GM19467 (cell line): ENCODE results near the gene TFR2.

Source experiments
- ATAC-seq: cut with Tn5 transposase; IDR thresholded peaks from one replicate; pipeline ENCODE4 v1.9.1; 2021; ENCODE audit warnings: mild to moderate bottlenecking, moderate library complexity; ENCODE audit not compliant: unreplicated experiment

The TFR2 gene

GRCh38 chr7:100654908-100655831 lies 13.8 kb upstream of the TFR2 start:
- ATAC-seq, result no peak

DNA sequence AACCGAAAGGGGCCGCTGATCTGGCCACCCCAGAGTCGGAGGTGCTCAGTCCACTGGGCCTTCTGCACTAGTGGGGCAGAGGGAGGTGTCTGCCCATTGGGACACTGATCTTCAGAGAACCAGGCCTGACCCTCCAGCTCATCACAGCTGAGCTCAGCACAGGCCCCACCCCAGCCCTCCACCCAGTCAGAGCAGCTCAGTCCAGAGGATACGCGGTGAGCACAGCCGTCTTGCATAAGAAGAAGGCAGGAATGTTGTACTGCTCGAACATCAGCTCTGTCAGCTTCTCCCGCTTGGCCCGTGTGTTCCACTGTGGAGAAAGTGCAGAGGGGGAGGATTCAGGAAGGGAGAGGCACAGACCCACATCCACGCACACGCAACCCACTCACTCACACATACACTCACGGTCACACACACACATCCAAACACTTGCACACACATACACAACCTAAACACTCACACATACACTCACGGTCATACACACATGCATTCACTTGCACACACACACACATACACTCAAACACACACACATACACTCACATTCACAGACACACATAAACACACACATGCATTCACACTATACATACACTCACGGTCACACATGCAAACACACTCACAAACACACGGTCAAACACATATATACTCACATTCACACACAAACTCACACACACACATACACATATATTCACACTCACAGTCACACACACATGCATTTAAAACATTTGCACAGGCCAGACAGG lies 8.6 kb upstream of the TFR2 start:
- no peak for ATAC-seq

DNA sequence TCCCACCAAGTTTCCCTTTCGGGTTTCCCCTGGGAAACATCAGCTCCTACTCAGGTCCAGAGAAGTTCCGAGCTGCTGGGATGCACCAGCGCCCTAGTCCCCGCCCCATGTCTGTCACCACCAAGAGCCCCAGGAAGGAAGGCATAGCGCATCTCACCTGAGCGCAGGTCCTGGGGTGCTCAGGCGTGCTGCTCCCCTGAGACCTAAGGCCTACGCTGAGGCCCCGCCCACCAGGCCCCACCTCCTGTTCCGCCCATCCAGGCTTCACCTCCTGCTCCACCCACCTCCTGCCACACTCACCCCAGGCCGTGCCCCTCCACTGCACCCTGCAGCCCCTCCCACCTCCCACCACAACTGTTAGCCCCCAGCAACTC lies 1.2 kb upstream of the TFR2 start:
- ATAC-seq, result no peak

- no peak for ATAC-seq
Observed at GRCh38 chr7:100641860-100642533, 645 bp upstream of the TFR2 start.

DNA sequence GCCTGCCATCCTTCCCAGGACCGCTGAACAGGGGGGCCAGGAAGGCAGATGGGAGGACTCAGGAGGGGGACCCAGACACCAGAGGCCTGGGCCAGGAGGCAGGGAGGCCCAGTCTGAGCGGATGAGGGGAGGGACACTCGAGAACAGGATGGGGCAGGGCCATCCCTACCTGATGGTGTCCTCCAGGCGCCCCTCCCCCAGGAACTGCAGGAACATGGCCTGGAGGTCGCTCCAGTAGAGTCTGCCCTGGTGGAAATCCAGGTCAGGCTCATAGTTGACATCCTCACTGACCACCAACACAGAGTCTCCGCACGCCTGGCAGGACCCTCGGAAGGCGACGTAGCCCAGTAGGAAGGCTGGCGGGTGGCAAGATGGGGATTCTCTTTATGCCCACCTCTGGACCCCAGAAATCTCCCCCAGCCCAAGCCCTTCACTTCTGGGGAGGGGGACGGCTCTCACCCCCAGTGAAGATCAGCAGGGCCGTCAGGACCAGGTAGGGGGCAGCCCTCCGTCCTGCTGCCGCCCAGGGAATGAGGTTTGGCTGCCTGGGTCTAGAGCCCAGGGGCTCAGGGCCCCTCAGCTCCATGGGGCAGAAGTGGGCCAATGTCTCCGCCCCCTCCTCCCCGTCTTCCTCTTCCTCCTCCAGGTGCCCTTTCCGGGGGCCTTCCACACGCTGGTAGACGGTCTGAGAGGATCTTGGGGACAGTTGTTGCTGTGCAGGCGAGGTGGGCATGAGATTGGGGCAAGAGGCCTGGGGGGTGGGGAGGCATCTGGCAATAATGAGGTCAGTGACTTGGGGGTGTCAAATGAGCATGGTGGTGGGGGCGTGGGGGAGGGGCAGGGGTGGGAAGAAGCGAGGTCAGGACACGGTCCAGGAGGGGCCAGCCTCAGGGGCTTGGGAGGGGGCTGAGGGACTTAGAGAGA lies 573 bp downstream of the TFR2 start:
- no peak for ATAC-seq

- no peak for ATAC-seq
Observed at GRCh38 chr7:100639995-100640516, 1.3 kb downstream of the TFR2 start.

GRCh38 chr7:100632951-100633717 lies 8.2 kb downstream of the TFR2 start:
- ATAC-seq, result no peak

DNA sequence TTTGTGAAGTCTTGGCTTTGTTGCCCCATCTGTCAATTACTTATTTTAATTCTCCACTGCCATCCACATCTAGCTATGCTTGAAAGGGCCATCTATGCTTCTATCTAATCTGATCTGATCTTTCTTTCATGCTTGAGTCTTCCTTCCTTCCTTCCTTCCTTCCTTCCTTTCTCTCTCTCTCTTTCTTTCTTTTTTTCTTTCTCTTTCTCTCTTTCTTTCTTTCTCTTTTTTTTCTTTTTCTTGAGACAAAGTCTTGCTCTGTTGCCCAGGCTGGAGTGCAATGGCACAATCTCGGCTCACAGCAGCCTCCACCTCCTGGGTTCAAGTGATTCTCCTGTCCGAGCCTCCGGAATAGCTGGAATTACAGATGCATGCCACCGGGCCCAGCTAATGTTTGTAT lies 11.3 kb downstream of the TFR2 start:
- ATAC-seq, result no peak

DNA sequence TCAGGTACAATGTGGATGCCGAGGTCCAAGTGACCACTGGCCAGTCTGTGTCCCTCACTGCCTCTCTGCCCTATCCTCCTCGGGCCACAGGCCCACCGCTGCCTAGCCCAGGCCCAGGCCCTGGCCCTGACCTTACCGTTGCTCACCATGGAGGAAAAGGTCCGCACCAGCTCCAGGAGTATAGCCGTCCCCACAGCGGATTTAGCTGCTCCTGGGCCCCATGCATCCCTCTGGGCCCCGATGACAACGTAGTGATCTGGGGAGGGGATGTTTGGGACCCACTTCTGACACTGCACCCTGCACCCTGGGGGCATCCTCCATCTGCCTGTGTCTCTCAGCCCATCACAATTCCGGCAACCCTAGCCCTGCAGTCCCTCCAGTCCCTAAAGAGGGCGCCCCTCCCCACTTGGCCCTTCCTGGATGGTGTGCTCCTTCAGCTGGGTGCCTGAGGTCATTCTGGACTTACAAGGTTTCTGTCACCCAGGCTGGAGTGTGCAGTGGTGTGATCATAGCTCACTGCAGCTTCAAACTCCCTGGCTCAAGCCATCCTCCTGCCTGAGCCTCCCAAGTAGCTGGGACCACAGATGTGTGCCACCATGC lies 12.1 kb downstream of the TFR2 start:
- ATAC-seq, result no peak

DNA sequence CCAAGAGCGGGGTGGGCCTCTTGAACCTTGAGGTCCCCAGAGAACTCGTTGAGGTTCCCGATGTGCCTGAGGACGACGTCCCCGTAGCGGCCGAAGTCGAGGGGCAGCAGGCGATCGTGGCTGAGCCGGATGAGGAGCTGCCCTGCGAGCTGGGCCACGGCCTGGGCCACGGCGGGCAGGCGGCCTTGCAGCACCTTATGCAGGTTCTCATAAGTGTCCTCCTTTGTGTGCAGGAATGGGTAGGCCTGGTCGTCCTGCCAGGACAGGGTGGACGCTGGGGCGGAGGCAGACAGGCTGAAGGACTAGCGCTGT lies 14.2 kb downstream of the TFR2 start:
- ATAC-seq, result no peak

- peak; percentile 57 for ATAC-seq
Observed at GRCh38 chr7:100626530-100627237, 14.7 kb downstream of the TFR2 start.

DNA sequence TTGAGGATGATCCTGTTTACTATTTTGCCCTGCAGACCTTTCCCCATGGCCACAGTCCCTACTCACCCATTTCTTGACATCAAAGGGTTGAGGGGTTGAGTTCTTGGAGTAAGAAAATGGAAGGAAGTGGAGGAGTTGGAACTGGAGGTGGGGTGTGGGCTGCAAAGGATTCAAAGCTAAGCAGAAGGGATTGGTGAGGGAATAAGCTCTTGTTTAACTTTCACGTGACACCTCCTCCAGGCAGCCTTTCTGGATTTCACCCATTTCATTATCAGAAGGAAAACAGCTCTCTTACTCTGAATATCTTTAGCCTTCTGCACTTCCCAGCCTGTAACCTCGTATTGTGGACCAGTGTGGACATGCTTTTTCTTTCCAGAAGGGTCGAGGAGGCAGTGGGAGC lies 15.3 kb downstream of the TFR2 start:
- no peak for ATAC-seq

DNA sequence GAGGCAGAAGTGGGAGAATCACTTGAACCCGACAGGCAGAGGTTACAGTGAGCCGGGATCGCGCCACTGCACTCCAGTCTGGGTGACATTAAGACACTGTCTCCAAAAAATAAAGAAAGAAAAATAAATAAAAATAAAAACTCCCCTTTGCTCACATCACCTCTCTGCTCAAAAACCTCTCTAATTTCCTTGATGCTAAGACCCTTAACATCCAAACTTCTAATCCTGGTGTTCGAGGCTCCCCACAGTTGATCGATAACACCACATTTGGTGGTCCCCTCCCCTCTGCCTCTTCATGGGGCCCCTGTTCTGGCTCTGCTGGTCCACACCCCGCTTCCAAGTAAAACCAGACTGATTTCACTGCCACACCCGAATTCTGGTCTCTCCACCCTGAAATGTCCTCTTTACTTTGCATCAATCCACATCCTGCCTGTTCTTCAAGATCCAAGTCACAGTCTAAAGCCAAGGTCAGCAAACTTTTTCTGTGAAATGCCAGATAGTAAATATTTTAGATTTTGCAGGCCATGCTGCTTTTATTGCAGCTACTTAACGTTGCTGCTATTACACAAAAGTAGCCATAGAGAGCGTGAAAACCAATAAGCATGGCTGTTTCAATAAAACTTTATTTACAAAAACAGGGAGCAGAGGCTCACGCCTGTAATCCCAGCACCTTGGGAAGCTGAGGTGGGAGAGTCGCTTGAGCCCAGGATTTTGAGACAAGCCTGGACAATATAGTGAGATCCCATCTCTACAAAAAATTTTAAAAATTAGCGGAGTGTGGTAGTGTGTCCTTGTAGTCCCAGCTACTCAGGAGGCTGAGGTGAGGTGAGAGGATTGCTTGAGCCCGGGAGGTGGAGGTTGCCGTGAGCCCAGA lies 17.2 kb downstream of the TFR2 start:
- ATAC-seq, result no peak

DNA sequence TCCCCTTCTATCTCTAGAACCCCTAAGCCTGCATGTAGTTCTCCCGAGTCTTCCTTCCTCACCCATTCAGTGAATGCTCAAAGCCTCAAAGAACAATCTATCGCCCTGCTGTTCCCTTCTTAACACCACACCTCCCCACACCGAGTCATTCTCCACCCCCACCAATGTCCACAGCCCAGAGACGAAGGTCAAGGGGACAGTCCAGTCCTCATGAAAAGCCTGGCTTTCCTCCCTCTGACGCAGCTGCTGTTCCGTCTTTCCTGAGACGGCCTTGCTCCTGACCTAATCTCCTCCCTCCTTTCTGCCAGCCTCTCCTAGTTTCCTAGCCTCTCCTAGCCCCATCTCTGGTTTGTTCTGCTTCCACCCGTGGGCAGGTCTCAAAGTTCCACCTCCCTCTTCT lies 19.8 kb downstream of the TFR2 start:
- ATAC-seq, result no peak

- ATAC-seq, result no peak
Observed at GRCh38 chr7:100620804-100621203, 20.5 kb downstream of the TFR2 start.

DNA sequence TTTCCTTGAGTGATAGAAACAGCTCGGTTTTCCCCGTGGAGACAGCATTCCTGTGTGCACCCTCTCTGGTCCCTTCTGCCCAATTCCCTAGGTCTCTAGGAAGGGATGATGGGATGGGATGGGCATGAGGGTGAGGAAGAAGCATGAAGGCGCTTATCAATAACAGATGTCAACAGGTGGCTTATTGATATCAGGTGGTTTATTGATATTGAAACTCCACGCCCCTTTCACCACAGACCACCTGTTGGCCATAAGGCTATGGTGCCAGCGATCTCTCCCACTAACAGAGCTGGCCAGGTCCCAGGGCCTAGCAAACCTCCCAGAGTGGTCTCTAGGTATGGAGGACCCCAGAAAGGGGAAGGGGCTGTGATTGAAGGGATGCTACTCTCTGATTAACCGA lies 21.1 kb downstream of the TFR2 start:
- no peak for ATAC-seq

- no peak for ATAC-seq
Observed at GRCh38 chr7:100614308-100614861, 27.0 kb downstream of the TFR2 start.
